SU-DHL-6 (cell line): ENCODE measurements around the gene TMEM115.

ENCODE experiments used
- CTCF ChIP-seq: fragments of 200-600 bp; sonication (generic); IDR thresholded peaks from one replicate; pipeline ENCODE4 v1.5.1; 2017; ENCODE audit warnings: antibody characterized with exemption, mild to moderate bottlenecking, low read length, moderate library complexity; ENCODE audit not compliant: insufficient read depth, poor library complexity, severe bottlenecking
- EZH2phosphoT487 ChIP-seq: fragments of 200-600 bp; sonication (generic), shearing (Covaris generic); conservative IDR thresholded peaks from 2 replicates; pipeline ENCODE4 v1.6.1; 2018; ENCODE audit warnings: mild to moderate bottlenecking, antibody characterized with exemption, low read length, moderate library complexity, mixed read lengths

- TF ChIP-seq CTCF (no peak), EZH2phosphoT487 (no peak)
These were observed 37.3 kb downstream of the TMEM115 start for GRCh38 chr3:50322115-50322385.
